RWPE2 (cell line): Measurements from ENCODE around the gene CLEC9A.

Source experiments
- ATAC-seq: fragments of 200-7000 bp; cut with Tn5 transposase; 3 replicates; pipeline ENCODE4 v1.9.1; 2021; ENCODE audit warnings: low read depth
- DNase-seq: peaks from one replicate; pipeline ENCODE4 v3.0.0-alpha.2; 2020; ENCODE audit warnings: low spot score
- H3K27ac ChIP-seq: fragments of 450-650 bp; 2 replicates; pipeline ENCODE4 v1.5.1; 2017; ENCODE audit warnings: mild to moderate bottlenecking; ENCODE audit not compliant: poor library complexity, severe bottlenecking
- H3K27me3 ChIP-seq: fragments of 250-450 bp; sonication (Bioruptor Pico); 2 replicates; pipeline ENCODE4 v1.5.1; 2021; ENCODE audit warnings: mild to moderate bottlenecking, moderate library complexity; ENCODE audit not compliant: insufficient read depth, poor library complexity, severe bottlenecking
- H3K36me3 ChIP-seq: fragments of 250-450 bp; sonication (Bioruptor Pico); 2 replicates; pipeline ENCODE4 v1.5.1; 2020; ENCODE audit warnings: low read depth, mild to moderate bottlenecking, moderate library complexity
- H3K4me1 ChIP-seq: fragments of 250-450 bp; sonication (Bioruptor Pico); 2 replicates; pipeline ENCODE4 v1.5.1; 2021; ENCODE audit warnings: mild to moderate bottlenecking, moderate library complexity; ENCODE audit not compliant: insufficient read depth, poor library complexity, severe bottlenecking
- H3K4me3 ChIP-seq: fragments of 250-450 bp; sonication (Bioruptor Pico); 2 replicates; pipeline ENCODE4 v1.5.1; 2021; ENCODE audit warnings: mild to moderate bottlenecking, moderate library complexity; ENCODE audit not compliant: severe bottlenecking
- H3K9me3 ChIP-seq: fragments of 250-450 bp; sonication (Bioruptor Pico); 2 replicates; pipeline ENCODE4 v1.5.1; 2021; ENCODE audit warnings: mild to moderate bottlenecking, moderate library complexity; ENCODE audit not compliant: severe bottlenecking
- TF ChIP-seq, protein P1 (sequence below): fragments of 450-650 bp; IDR thresholded peaks from one replicate; pipeline ENCODE4 v1.5.1; 2017; ENCODE audit warnings: mild to moderate bottlenecking, moderate library complexity; ENCODE audit not compliant: poor library complexity, severe bottlenecking

Gene CLEC9A

DNA sequence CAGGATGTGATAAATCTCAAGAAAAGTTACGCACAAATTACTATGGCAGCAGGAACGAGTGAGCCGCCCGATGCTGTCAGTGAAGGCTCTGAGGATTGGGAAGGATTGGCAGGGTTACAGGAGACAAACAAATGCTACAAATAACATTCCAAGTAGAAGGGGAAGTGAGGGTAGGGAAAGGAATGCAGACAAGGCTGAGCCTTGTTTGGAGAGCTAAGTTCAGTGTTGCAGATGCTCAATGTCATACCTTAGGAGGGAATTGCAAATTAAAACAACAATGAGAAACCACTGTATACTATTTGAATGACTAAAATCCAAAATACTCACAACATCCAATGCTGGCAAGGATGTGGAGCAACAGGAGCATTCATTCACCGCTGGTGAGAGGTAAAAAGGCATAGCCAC is 1.3 kb downstream of the CLEC9A start:
- Histone ChIP-seq H3K4me1 (peaks cover 4% of the 10 kb centered on the region), H3K9me3 (no peaks in the 10 kb centered on the region), H3K27ac (peak overlapping the region; percentile 66), H3K36me3 (no peaks in the 10 kb centered on the region), H3K4me3 (no peak overlapping the region), H3K27me3 (no peaks in the 10 kb centered on the region)
- peak; percentile 79 for ATAC-seq
- TF ChIP-seq, protein P1, sequence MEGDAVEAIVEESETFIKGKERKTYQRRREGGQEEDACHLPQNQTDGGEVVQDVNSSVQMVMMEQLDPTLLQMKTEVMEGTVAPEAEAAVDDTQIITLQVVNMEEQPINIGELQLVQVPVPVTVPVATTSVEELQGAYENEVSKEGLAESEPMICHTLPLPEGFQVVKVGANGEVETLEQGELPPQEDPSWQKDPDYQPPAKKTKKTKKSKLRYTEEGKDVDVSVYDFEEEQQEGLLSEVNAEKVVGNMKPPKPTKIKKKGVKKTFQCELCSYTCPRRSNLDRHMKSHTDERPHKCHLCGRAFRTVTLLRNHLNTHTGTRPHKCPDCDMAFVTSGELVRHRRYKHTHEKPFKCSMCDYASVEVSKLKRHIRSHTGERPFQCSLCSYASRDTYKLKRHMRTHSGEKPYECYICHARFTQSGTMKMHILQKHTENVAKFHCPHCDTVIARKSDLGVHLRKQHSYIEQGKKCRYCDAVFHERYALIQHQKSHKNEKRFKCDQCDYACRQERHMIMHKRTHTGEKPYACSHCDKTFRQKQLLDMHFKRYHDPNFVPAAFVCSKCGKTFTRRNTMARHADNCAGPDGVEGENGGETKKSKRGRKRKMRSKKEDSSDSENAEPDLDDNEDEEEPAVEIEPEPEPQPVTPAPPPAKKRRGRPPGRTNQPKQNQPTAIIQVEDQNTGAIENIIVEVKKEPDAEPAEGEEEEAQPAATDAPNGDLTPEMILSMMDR, result no peak
- no peak for DNase-seq

- H3K27ac ChIP-seq, result no peak overlapping the region
- no peaks in the 10 kb centered on the region for H3K27me3 ChIP-seq
- H3K9me3 ChIP-seq, result no peaks in the 10 kb centered on the region
- no peaks in the 10 kb centered on the region for H3K36me3 ChIP-seq
- H3K4me3 ChIP-seq, result no peak overlapping the region
- H3K4me1 ChIP-seq, result peaks cover 4% of the 10 kb centered on the region
- TF ChIP-seq, protein P1, result peak; percentile 62
- no peak for ATAC-seq
- no peak for DNase-seq
Observed at GRCh38 chr12:10033783-10034545, 3.5 kb downstream of the CLEC9A start.

DNA sequence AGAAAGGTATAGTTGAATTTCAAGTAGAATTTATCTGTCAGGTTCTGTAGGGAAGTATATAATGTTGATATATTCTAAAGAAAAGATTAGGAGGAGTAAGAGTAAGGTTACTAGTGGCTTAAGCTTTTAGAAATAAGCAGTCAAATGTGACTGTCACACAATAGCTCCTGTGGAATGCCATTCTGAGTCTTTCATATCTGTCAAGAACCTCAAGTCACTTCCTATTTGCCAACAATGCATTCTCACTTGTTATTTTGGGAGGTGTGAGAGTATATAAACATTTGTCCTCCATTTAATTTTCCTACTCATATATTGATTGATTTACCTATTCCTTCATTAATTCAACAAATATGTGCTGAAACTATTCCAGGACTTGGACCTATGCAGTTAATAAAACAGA is 11.7 kb downstream of the CLEC9A start:
- Histone ChIP-seq H3K27ac (no peak overlapping the region), H3K4me1 (no peaks in the 10 kb centered on the region), H3K9me3 (no peaks in the 10 kb centered on the region), H3K36me3 (no peaks in the 10 kb centered on the region), H3K4me3 (no peak overlapping the region), H3K27me3 (no peaks in the 10 kb centered on the region)
- DNase-seq (no peak), ATAC-seq (no peak)
- TF ChIP-seq, protein P1, result no peak

- no peak for DNase-seq
- Histone ChIP-seq H3K4me3 (no peak overlapping the region), H3K4me1 (no peaks in the 10 kb centered on the region), H3K27ac (no peak overlapping the region), H3K27me3 (no peaks in the 10 kb centered on the region), H3K36me3 (no peaks in the 10 kb centered on the region), H3K9me3 (no peaks in the 10 kb centered on the region)
- TF ChIP-seq, protein P1, result no peak
- ATAC-seq, result no peak
Observed at GRCh38 chr12:10048526-10048925, 18.0 kb downstream of the CLEC9A start.
